GM21423 (cell line): ENCODE data around the gene TACR1.
A peak's percentile ranks its signal among the peaks of the same experiment; 100 is the strongest.
"Not testable (repeated sequence)": the region's sequence is repeated elsewhere in the genome, so short reads cannot be mapped to it uniquely, and the experiment has no call there.

Experiments used
- ATAC-seq: cut with Tn5 transposase; IDR thresholded peaks from one replicate; pipeline ENCODE4 v1.9.1; 2021; ENCODE audit warnings: mild to moderate bottlenecking, moderate library complexity; ENCODE audit not compliant: unreplicated experiment

TACR1 gene

GRCh38 chr2:75094405-75094804, 104.9 kb downstream of the TACR1 start:
- ATAC-seq, result no peak

DNA sequence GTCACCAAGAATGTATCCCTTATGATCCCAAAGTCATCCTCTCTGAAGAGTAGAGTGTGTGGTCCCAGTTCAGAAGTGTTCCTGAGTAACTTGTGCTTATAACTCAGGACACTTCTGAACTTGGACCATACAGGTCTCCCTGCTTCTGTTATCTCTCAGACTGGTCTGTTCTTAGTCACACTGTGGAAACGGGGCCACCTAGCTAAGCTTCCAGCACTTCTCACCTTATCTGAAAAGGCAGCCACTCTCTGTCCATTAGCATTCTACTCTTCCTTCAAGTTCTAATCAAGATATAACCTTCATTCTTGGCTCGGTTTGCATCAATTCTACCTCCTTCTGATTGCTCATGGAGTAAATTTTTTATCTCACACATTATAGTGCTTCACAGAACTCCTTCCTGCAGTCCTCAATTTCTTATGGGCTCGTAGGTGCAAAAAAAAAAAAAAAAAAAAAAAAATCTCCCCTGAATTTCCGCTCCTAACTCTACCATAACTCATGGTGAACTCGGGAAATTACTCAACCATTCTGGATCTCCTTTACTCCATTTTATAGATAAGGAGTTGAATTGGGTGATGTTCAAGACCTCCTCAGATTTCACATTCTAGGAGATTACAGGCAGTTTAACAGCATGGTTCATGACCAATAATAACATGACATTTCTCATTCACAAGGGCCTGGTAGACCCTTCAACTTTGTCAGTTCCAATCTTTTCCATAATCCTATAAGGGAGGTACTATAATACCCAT, 108.4 kb downstream of the TACR1 start:
- ATAC-seq, result no peak

DNA sequence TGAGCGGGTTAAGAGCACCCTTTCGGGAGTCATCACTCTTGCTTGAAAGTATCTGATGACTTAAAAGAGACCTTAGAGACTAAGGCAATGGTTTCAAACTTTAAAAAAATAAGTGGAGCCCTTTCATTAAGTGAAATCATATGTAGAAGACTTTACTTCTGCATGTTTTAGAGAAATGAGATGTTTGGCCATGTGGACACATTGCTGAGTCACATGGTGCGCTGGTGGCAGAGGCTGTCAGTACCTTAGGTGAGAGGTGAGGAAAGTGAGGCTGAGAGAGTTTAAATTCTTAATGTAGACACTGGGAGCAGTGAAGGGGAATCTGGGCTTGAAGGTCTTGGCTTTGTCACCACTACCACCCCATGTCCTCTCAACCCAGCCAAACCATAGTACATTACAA, 109.8 kb downstream of the TACR1 start:
- no peak for ATAC-seq

- ATAC-seq, result no peak
Observed at GRCh38 chr2:75088791-75089190, 110.5 kb downstream of the TACR1 start.

GRCh38 chr2:75087736-75088135, 111.6 kb downstream of the TACR1 start:
- ATAC-seq, result no peak

DNA sequence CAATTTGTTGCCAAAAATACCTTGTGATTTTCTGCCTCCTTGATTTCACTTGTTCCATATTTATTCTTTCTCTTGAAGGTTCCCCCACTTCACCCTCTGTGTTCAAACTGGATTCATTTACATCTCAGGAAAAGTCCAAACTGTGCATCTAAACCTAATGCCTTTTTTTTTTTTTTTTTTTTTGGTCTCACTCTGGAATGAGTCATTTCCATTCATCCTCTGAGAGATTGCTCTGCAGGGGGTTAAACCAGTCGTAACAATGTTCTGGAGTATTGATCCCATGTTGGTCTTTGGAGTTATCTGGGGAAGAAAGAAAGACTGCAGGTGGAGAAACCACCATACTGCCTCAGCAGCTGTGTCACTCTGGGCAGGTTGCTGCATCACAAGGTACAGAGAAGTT, 119.7 kb downstream of the TACR1 start:
- ATAC-seq, result no peak

DNA sequence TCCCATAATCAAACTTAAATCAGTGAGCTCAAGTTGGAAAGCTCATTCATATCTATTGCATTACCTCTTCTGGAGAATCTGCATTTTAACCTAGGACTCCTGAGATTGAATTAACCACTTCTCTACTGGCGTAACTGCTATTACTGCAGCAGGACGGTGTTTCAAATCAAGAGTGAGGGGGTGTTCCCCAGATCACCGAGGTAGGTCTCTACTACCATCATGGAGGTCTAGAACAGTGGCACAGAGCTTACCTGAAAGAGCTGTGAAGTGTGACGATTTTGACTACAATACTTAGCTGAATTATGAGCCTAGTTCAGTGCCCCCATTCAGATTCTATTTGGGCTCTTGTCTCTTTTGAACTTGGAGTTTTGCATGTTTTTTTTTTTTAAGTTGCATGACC, 121.4 kb downstream of the TACR1 start:
- no peak for ATAC-seq

DNA sequence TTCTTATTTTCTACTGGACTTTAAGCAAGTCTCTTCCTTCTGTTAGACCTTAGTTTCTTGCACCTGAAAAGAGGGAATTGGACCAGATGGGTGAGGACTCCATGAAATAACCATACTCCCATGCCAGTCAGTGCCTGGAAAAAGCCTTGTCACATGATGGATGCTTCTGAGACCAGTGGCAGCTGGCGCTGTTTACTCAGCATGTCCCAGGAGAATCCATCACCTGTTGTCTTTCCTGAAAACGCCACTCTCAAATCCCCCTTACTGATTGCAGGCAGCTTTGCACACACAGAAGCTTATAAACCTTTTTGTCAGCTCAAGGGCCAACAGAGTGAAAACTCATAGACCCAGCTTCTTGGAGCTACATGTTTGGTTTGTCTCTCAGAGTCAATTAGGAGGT, 123.2 kb downstream of the TACR1 start:
- ATAC-seq, result no peak

GRCh38 chr2:75074708-75075107, 124.6 kb downstream of the TACR1 start:
- no peak for ATAC-seq

DNA sequence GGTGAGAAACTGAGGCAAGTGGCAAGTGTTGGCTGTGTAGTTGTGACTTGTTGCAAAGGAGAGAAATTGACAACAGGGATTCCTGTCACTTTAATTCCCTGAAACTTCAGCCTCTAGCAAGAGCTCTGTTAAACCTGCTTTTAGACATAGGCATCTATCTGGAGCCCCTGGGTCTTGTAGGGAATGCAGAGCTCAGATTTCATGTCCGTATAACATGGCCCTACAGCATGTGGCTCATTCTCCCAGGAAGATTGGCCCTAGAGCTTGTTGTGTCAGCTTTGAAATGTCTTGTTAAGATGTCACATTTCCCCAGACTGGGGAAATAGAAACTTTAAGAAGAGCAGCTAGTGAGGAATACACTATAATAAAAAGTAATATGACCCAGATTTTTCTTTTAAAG, 125.1 kb downstream of the TACR1 start:
- ATAC-seq, result no peak

GRCh38 chr2:75071766-75072165, 127.6 kb downstream of the TACR1 start:
- ATAC-seq, result no peak

- ATAC-seq, result no peak
Observed at GRCh38 chr2:75068546-75068945, 130.8 kb downstream of the TACR1 start.

DNA sequence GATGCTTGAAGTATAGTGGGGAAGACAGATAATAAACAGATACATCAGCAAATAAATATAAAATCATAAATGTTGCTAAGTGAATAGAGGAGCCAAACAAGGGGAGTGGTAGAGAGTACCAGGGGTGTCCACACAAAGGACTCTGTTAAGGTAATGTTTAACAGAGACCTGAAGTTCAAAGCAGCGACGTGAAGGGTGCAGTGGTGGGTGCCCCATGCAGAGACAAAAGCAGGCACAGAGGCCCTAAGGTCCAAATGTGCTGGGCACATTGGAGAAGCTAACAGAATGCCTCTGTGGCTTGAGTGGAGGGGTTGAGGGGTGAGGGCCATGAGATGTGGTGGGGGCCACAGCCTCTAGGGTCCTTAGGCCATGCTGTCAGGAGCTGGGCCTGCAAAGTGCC, 131.8 kb downstream of the TACR1 start:
- no peak for ATAC-seq

DNA sequence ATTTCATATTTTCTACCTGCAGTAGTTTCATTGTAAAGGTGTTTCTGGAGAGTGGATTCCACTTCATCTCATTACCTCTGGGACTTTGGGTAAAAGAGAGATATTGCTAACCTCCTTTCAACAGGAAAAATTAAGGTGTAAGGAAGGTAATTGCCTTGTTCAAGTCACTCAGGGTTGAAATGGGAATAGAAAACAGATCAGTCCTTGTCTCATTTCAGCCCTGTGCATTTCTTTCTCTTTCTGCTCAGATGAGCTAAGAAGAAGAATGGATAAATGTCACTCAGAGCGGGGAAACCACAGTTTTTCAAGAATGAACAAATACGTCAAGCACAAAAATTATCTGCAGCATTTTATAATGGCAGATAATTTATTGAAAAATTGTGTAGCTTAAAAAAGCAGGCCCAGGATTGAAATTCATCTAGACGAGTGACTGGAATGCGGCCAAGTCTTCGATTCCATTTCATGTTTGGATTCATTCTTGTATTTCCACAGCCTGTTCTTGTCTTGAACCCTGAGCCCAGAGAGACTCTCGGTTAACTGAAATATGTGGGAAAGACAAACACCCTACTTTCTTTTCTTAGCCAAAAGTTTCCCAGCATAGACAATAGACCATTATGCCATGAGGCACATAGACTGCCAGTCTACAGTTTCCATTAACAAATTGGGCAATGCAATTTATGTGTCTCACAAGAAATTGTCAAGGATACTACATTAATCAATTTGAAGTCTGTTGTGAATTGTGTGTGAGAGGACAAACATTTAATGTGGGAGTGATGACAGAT, 133.0 kb downstream of the TACR1 start:
- ATAC-seq, result no peak

DNA sequence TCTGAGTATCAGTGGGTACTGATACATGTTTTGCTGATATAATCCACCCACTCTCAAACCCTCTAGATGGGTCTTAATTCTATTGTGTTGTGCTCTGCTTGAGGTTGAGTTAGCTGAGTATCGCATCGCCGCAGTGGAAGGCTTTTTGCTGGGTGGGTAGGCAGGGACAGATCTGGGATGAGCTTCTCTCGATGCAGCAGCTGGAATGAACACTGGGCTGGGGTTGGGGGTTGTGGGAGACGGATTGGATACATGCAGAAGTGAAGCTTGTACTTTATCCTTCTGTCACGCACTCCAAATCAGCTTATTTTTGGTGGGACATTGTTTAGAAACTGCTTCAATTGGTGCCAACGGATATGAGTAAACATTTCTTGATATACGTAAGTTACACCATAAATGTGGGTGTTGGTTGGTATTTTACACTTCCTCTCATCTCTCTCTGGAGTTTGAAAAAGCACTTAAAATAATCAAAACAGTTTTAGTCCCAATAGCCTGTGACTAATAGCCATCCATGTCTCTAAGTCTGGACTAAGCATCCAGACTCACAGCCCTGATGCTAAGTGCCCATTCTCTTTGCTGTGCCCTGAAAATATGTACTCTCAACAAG, 133.8 kb downstream of the TACR1 start:
- ATAC-seq, result no peak

DNA sequence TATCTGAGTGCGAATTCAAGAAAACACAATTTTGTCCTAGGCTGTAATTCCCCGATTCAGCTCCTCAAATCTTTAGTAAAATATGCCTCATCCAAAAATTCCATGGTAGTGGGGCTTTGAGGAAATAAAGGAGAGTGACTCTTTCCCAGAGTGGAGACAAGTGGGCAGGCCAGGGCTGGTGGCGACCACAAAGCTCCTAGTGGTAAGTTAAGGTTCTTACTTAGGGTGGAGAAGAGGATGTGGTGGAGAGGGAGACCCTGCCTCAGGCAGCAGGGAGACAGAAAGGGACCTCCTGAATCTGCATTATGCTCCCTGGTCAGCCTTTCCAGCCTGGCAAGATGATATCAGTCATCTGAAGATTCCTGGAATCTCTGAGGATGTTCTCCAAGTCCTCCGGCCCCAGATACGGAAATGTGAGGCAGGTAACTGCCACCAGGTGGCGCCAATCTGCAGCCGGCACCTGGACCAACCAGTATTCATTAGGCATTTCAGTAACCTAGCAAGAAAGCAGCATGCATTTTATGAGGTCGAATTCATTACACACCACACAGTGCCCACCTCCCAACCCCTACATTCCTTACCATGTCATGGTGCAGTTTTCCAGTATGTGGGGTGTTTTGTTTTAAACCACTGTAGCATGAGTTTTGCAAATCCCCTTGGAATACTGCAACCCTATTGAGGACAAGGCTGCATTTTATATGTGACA, 134.5 kb downstream of the TACR1 start:
- no peak for ATAC-seq

DNA sequence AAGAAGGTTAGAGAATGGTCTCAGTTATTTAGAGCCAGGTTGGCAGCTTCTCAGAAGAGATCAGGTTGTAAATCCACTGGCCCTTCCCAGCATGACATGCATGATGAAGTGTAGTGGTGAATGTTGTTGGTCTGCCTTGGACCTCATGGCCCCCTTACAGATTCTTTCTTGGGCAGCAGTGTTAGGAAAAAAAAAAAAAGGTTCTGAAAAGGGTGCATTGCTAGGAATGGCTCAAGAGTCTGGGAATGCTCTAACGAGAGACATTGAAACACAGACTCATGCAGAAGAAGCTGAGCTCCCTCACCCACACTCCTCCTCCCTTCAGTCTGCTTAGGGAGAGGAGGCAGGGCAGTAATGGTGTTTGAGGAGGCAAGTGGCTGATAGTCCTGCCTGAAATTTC, 135.4 kb downstream of the TACR1 start:
- no peak for ATAC-seq

DNA sequence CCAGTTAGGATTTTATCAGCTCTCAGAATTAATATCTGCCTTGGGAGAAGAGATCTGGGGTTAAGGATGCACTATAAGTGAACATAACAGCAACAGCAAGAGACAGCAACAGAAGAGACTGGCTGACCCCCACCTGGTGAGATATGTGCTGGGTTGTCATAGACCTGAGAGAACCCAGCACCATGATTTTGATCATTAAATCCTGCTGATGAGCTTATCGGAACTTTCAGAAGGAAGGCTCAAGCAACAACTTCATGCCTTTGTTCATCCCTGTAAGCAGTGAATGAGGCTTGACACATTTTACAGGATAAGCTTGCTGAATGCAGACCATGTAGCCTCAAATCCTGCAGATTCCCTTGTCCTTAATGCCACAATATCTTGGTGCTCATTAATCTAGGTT, 140.9 kb downstream of the TACR1 start:
- no peak for ATAC-seq

DNA sequence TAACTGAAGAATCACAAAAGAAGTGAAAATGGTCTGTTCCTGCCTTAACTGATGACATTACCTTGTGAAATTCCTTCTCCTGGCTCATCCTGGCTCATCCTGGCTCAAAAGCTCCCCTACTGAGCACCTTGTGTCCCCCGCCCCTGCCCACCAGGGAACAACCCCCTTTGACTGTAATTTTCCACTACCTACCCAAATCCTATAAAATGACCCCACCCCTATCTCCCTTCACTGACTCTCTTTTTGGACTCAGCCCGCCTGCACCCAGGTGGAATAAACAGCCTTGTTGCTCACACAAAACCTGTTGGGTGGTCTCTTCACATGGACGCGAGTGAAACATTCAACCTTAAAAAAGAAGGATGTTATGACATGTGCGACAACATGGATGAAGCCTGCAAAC, 142.2 kb downstream of the TACR1 start:
- ATAC-seq, result not testable (repeated sequence)

DNA sequence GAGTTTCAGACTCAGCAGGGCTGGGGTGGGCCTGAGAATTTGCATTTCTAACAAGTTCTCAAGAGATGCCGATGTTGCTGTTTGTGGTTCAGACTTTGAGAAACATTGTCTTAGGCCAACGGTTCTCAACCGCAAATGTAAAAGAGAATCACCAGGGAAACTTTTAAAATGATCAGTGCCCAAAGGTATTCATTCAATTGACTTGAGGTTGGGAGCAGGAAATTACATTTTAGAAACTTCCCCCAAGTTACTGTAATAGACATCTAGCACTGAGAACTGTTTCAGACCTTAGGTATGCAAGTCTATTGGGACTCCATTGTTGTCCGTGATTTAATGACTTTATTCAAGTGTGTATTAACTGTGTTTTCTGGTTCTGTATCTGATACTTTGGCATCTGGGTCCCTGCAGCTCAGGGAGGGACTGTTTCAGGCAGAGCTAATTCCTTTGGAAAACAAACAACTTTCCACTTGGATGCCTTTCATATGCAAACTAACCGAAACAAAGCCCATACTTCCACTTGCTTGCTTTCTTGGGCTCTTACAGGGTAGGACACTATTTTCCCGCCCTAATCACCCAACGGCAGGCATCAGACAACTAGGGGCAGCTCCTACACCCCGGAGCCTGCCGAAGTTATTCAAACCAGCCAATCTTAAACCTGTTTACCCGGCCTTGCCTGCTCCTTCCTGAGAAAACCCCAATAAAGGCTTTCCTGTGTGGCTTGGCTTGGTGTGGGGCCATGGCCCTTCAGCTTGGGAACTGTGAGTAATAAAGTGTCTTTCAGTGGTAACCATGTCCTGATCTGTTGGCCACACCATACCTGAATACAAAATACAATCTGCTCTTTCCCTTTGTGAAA, 143.3 kb downstream of the TACR1 start:
- ATAC-seq, result peak; percentile 64
